Suppressor macrophage treated with lipopolysaccharide for 1 hour (primary cell): ENCODE results near the gene IRF2BPL.
A peak's percentile ranks its signal among the peaks of the same experiment; 100 is the strongest.

ENCODE experiments used
- DNase-seq, 3 donors: peaks; one replicate each; pipeline ENCODE4 v3.0.0-alpha.2; 2020 to 2022

The IRF2BPL gene

GRCh38 chr14:77009014-77009413 is 19.5 kb downstream of the IRF2BPL start:
- DNase-seq: no peak

DNA sequence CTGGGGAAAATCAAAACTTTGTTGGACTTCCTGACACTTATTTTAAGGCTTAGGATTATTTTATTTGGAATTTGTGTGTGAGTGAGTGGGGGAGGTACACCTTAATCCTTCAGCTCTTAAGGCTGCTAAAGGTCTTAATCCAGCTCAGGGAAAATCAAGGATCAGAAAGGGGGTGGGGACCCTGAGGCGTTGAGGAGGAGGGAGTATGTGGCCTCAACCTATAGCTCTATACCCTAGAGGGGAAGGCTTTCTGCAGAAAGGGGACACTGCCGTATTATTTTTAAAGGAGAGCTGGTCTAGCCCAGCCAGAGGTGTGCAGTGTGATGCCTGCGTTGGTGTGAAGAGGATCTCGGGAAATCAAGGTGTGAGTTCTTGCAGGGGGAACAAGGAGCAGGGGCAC is 20.0 kb downstream of the IRF2BPL start:
- DNase-seq: no peak

DNA sequence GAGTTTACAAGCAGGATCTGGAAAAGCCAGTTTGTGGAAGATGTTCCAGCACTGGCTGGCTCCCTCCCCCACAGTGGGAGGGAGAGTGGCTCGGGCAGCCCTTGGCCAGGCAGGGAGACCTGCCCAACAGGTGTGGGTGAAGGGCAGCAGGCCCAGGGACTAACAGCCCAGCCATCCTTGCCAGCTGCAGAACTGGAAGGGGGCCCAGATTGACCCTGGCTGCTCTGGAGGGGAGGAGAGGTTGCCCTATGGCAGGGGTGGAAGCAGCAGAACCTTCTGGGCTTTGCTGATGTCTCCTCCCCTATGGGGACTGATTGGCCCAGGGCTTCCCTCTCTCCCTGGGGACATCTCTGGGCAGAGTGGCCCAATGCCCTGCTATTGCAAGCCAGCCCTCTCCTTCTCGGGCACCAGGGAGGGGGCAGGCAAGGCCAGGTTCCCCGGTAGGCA is 20.5 kb downstream of the IRF2BPL start:
- no peak for DNase-seq

- no peak for DNase-seq
Measured at GRCh38 chr14:77007183-77007974, 21.1 kb downstream of the IRF2BPL start.

- DNase-seq: no peak
Measured at GRCh38 chr14:77006132-77006531, 22.4 kb downstream of the IRF2BPL start.

GRCh38 chr14:77005559-77005958 is 22.9 kb downstream of the IRF2BPL start:
- no peak for DNase-seq

DNA sequence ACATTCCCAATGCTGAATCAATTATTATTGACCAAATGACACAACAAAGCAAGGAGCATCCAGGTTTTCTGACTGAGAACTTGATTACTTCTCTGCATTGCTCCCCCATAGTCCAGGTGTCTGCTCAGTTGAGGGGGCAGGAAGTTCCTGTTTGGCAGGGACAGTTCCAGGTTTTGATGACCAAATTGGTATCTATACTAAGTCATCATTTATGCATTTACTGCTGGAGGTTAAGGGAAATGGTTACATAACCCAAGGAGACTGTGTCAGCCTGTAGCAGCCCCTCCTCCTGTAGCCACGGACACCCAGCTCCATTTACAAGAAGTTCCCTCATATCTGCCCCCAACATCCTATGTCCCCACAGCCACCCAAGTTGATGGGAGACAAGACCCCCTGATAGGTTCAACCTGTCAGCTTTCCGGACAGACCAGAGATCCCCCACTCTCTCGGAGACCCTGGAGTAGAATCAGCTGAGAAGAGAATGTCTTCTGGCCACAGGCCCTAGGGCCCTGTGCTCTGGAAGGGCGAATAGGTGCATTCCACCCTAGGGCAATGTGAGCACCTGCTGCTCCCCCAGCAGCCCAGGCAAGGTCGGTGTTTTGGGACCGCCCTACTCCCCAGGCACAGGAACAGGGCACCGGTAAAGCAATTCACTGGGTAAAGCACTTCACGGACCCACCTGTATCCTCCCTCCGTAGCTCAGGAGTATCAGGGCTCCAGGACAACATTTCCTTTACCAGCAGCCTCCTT is 23.6 kb downstream of the IRF2BPL start:
- DNase-seq: peak; percentile 48 to 65 (median 63)

- DNase-seq: peak; percentile 41 to 78 (median 49)
Measured at GRCh38 chr14:77003960-77004710, 24.4 kb downstream of the IRF2BPL start.

- no peak for DNase-seq
Measured at GRCh38 chr14:77002889-77003288, 25.6 kb downstream of the IRF2BPL start.

DNA sequence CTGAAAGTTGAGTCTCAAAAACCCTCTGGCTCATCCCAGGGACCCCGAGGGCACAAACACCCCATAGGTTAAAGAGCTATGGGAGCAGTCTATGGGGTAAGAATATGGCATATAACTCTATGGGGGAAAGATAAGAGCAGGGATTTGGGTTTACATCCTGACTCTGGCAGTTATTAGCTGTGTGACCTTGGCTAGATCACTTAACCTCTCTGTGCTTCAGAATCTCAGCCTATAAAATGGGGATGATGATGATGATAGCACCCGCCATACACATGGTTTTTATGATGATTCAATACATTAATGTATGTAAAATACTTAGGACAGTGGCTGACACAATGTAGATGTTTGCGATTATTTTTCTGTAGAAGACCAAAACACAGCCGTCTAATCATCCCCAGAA is 26.2 kb downstream of the IRF2BPL start:
- no peak for DNase-seq

- DNase-seq: peak; percentile 49 to 57 (median 51)
Measured at GRCh38 chr14:77000340-77001270, 27.9 kb downstream of the IRF2BPL start.

DNA sequence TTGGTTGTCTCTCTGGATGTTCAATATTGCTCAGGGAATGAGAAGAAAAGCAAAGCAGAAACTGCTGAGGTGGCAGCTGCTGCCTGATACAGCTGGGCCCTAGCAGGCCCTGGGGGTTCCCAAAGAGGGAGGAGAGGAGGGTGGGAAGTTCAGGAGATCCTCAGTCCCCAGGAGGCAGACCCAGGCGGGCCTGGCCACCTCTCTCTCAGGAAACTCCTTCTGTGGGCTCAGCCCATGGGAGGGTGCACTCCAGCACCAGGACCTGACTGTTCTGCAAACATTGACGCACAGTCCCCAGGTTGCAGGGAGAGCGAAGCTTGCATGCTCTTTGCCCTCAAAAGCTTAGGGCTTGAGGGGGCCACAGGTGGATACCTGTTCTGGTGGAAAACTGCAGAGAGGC is 29.6 kb downstream of the IRF2BPL start:
- DNase-seq: peak in 2 of 3 donors; percentile 33 to 53

- no peak for DNase-seq
Measured at GRCh38 chr14:76997257-76997970, 31.1 kb downstream of the IRF2BPL start.

DNA sequence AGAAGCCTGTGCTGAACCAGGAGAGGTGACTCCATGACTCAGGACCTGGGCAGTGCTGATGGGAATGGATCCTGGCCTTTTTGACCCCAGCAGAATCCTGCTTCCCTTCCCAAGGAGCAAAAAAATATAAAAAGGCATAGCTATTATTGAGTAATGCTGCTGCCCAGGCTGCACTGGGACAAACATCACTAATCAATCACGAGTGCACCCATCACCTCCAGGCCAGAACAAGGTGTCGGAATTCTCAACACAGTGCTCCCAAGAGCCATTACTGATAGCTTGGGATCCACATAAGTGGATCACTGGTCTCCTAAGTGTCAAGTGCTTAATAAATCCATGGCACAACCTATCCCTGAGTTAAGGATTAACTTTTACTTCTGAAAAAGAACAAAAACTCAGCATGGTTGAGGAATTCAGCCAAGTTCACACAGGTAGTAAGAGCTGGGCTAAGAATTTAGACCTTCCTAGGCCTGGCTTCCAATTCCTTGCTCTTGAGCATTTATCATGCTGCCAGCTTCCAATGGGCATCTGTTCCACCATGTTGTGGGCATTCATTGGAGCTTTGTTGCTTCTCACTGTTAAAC is 31.9 kb downstream of the IRF2BPL start:
- no peak for DNase-seq

GRCh38 chr14:76995279-76996035 is 33.1 kb downstream of the IRF2BPL start:
- peak in 1 of 3 donors; percentile 36 for DNase-seq

GRCh38 chr14:76993752-76994151 is 34.8 kb downstream of the IRF2BPL start:
- DNase-seq: no peak

- DNase-seq: no peak
Measured at GRCh38 chr14:76990084-76990483, 38.4 kb downstream of the IRF2BPL start.

- DNase-seq: no peak
Measured at GRCh38 chr14:76987956-76988520, 40.5 kb downstream of the IRF2BPL start.

GRCh38 chr14:76986231-76986565 is 42.3 kb downstream of the IRF2BPL start:
- no peak for DNase-seq
